Loucy (cell line): Measurements from ENCODE around the gene ADCY7.

Source experiments
- H2AFZ ChIP-seq: fragments of 200-600 bp; sonication (generic); 2 replicates; pipeline ENCODE4 v1.6.0; 2016; ENCODE audit warnings: antibody characterized with exemption, mild to moderate bottlenecking, low read length, moderate library complexity
- H3F3A ChIP-seq: fragments of 200-600 bp; 2 replicates; pipeline ENCODE4 v1.6.0; 2016; ENCODE audit warnings: antibody characterized with exemption, low read depth, mild to moderate bottlenecking
- H3K27me3 ChIP-seq: fragments of 200-600 bp; sonication (generic); 2 replicates; pipeline ENCODE4 v1.6.1; 2014; ENCODE audit warnings: low read length, mild to moderate bottlenecking; ENCODE audit not compliant: insufficient read depth, poor library complexity, severe bottlenecking
- H3K36me3 ChIP-seq: fragments of 200-600 bp; sonication (generic); 2 replicates; pipeline ENCODE4 v1.6.1; 2016; ENCODE audit warnings: low read length; ENCODE audit not compliant: insufficient read depth
- H3K4me1 ChIP-seq: fragments of 200-600 bp; sonication (generic); 2 replicates; pipeline ENCODE4 v1.5.1; 2014; ENCODE audit warnings: low read length, mild to moderate bottlenecking; ENCODE audit not compliant: insufficient read depth, poor library complexity, severe bottlenecking
- H3K4me2 ChIP-seq: fragments of 200-600 bp; sonication (generic); 2 replicates; pipeline ENCODE4 v1.6.0; 2014; ENCODE audit warnings: antibody characterized with exemption, low read length, low read depth, mild to moderate bottlenecking; ENCODE audit not compliant: poor library complexity, severe bottlenecking
- H3K4me3 ChIP-seq: fragments of 200-600 bp; sonication (generic); 2 replicates; pipeline ENCODE4 v1.5.1; 2014; ENCODE audit warnings: low read length, mild to moderate bottlenecking, mixed read lengths; ENCODE audit not compliant: poor library complexity, severe bottlenecking
- H3K79me2 ChIP-seq: fragments of 200-600 bp; sonication (generic); 2 replicates; pipeline ENCODE4 v1.6.1; 2014; ENCODE audit warnings: low read length; ENCODE audit not compliant: insufficient read depth
- H3K9ac ChIP-seq: fragments of 200-600 bp; sonication (generic); 2 replicates; pipeline ENCODE4 v1.6.0; 2014; ENCODE audit warnings: mild to moderate bottlenecking, low read depth, low read length, moderate library complexity; ENCODE audit not compliant: poor library complexity, severe bottlenecking
- H3K9me2 ChIP-seq: fragments of 200-600 bp; sonication (generic); replicated peaks from 2 replicates; pipeline ENCODE4 v1.6.1; 2016; ENCODE audit warnings: low read depth, low read length, mixed read lengths
- H3K9me3 ChIP-seq: fragments of 200-600 bp; sonication (generic); 2 replicates; pipeline ENCODE4 v1.6.1; 2014; ENCODE audit warnings: mild to moderate bottlenecking, antibody characterized with exemption, low read length, low read depth; ENCODE audit not compliant: insufficient read depth
- H4K20me1 ChIP-seq: fragments of 200-600 bp; sonication (generic); 2 replicates; pipeline ENCODE4 v1.6.0; 2014; ENCODE audit warnings: antibody characterized with exemption, low read length, mild to moderate bottlenecking; ENCODE audit not compliant: insufficient read depth, poor library complexity, severe bottlenecking
- CTCF ChIP-seq: fragments of 200-600 bp; sonication (generic); conservative IDR thresholded peaks from 2 replicates; pipeline ENCODE4 v1.5.1; 2014; ENCODE audit warnings: mild to moderate bottlenecking, antibody characterized with exemption, low read length
- EZH2phosphoT487 ChIP-seq: fragments of 200-600 bp; IDR thresholded peaks from 2 replicates; pipeline ENCODE4 v1.6.1; 2018; ENCODE audit warnings: antibody characterized with exemption, mild to moderate bottlenecking, moderate library complexity, borderline replicate concordance

Gene ADCY7

GRCh38 chr16:50318796-50319578, 52.6 kb downstream of the ADCY7 start:
- Histone ChIP-seq H3K4me1 (peaks cover 27% of the 10 kb centered on the region), H3K9me2 (no peaks in the 10 kb centered on the region), H3K79me2 (no peaks in the 10 kb centered on the region), H3K4me2 (peak overlapping the region; percentile 48), H3K36me3 (peaks cover 91% of the 10 kb centered on the region), H3K9me3 (no peaks in the 10 kb centered on the region), H3K9ac (peak overlapping the region; percentile 48), H2AFZ (no peak overlapping the region), H3F3A (peaks cover 9% of the 10 kb centered on the region), H3K27me3 (no peaks in the 10 kb centered on the region), H3K4me3 (peak overlapping the region; percentile 23), H4K20me1 (peaks cover 4% of the 10 kb centered on the region)
- TF ChIP-seq EZH2phosphoT487 (no peak), CTCF (no peak)

GRCh38 chr16:50320310-50320709, 54.0 kb downstream of the ADCY7 start:
- H3K4me2 ChIP-seq = no peak overlapping the region

DNA sequence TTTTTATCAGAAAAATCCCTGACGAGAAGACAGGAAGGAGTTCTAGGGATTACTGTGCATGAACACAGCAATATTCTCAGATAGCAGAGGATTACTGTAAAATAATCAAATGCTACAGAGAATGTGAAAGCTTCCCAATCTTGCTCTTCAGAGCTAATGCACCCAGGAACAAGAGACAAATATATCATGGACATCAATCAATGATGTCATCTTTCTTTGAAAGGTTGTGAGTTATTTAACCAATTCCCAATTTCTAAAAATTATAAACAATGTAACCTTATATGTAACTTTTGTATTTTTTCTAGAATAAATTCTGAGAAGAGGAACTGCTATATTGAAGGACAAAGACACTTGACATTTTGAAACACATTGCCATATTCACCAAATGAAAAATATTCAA, 56.0 kb downstream of the ADCY7 start:
- H3K4me1 ChIP-seq = peaks cover 27% of the 10 kb centered on the region
- H3K4me2 ChIP-seq = no peak overlapping the region
- no peaks in the 10 kb centered on the region for H3K9me3 ChIP-seq
- no peak overlapping the region for H2AFZ ChIP-seq
- no peaks in the 10 kb centered on the region for H3K9me2 ChIP-seq
- H3K9ac ChIP-seq = no peak overlapping the region
- peaks cover 4% of the 10 kb centered on the region for H4K20me1 ChIP-seq
- peaks cover 88% of the 10 kb centered on the region for H3K36me3 ChIP-seq
- H3K79me2 ChIP-seq = no peaks in the 10 kb centered on the region
- H3K4me3 ChIP-seq = no peak overlapping the region
- no peaks in the 10 kb centered on the region for H3K27me3 ChIP-seq
- no peak for TF ChIP-seq CTCF
- TF ChIP-seq EZH2phosphoT487 = no peak
- H3F3A ChIP-seq = peaks cover 9% of the 10 kb centered on the region

More at GRCh38 chr16:50320310-50320709, 54.0 kb downstream of the ADCY7 start:
- H3K4me1 ChIP-seq = peaks cover 27% of the 10 kb centered on the region
- no peaks in the 10 kb centered on the region for H3K9me3 ChIP-seq
- no peak overlapping the region for H2AFZ ChIP-seq
- TF ChIP-seq CTCF = no peak
- no peak for TF ChIP-seq EZH2phosphoT487
- no peaks in the 10 kb centered on the region for H3K79me2 ChIP-seq
- H3K36me3 ChIP-seq = peaks cover 91% of the 10 kb centered on the region
- H3K27me3 ChIP-seq = no peaks in the 10 kb centered on the region
- H3K4me3 ChIP-seq = no peak overlapping the region
- peaks cover 9% of the 10 kb centered on the region for H3F3A ChIP-seq
- H3K9me2 ChIP-seq = no peaks in the 10 kb centered on the region
- H3K9ac ChIP-seq = no peak overlapping the region
- H4K20me1 ChIP-seq = peaks cover 4% of the 10 kb centered on the region
